Aorta (tissue), 5 donors: ENCODE results near the gene NGFR. TPM values are rescaled to one million over a fixed set of nuclear protein-coding genes. Genes with fewer than 3 reads are reported as not detected.

ENCODE experiments used
- ATAC-seq: fragments of 200-7000 bp; cut with Tn5 transposase; one replicate; pipeline ENCODE4 v1.9.1; 2022; ENCODE audit warnings: moderate library complexity; ENCODE audit not compliant: low FRiP score
- DNase-seq, 2 donors: peaks; one replicate each; pipeline ENCODE4 v3.0.0-alpha.2; 2020
- H3K27ac ChIP-seq, 2 donors: one replicate each; pipeline ENCODE4 v1.5.1; 2013; ENCODE audit warnings: low read length in 2 of 2, mild to moderate bottlenecking in 2 of 2, moderate library complexity in 2 of 2, control low read depth in 1 of 2, inconsistent platforms in 1 of 2, low read depth in 1 of 2
- H3K27me3 ChIP-seq, 2 donors: one replicate each; pipeline ENCODE4 v1.6.1; 2013; ENCODE audit warnings: control low read depth in 1 of 2, low read length in 1 of 2, mild to moderate bottlenecking in 1 of 2, moderate library complexity in 1 of 2; ENCODE audit not compliant: insufficient read depth in 2 of 2, control insufficient read depth in 1 of 2
- H3K36me3 ChIP-seq, 2 donors: one replicate each; pipeline ENCODE4 v1.6.1; 2013; ENCODE audit warnings: control low read depth in 1 of 2, low read length in 1 of 2, mild to moderate bottlenecking in 1 of 2; ENCODE audit not compliant: insufficient read depth in 2 of 2, control insufficient read depth in 1 of 2
- H3K4me1 ChIP-seq, 2 donors: one replicate each; pipeline ENCODE4 v1.6.1; 2013; ENCODE audit warnings: low read length in 2 of 2, control low read depth in 1 of 2, mild to moderate bottlenecking in 1 of 2, moderate library complexity in 1 of 2; ENCODE audit not compliant: insufficient read depth in 2 of 2, control insufficient read depth in 1 of 2
- H3K4me3 ChIP-seq, 2 donors: one replicate each; pipeline ENCODE4 v1.5.1; 2013; ENCODE audit warnings: low read length in 2 of 2, control low read depth in 1 of 2, mild to moderate bottlenecking in 1 of 2
- H3K9me3 ChIP-seq: one replicate; pipeline ENCODE4 v1.6.1; 2013; ENCODE audit warnings: mild to moderate bottlenecking, low read length; ENCODE audit not compliant: control insufficient read depth
- WGBS, 2 donors: extraction: QIAGEN DNeasy Blood & Tissue Kit; methylation state at CpG; one replicate each; pipeline ENCODE4 v1.1.7; 2013; 5-methylcytosine and 5-hydroxymethylcytosine counted together
- intact Hi-C, 2 donors: fragments of 100-400 bp; cut with DNase I; formaldehyde crosslinking; loops; one replicate each; pipeline versions ENCODE4 v1.14.2 to v1.15.0; 2022
- polyA plus RNA-seq, 2 donors: library from polyadenylated mRNA; stranded (reverse); fragments of 200-250 nt; gene quantifications; one replicate each; pipeline ENCODE4 v1.2.3, GENCODE V29; 2013
- total RNA-seq, 2 donors: library from RNA; stranded (reverse); fragmentation: NEBNext Ultra II Directional; extraction: Animal tissue kit (Norgen Biotek cat#: 25700); gene quantifications; one replicate each; pipeline ENCODE4 v1.2.1, GENCODE V29; 2021
- donor health status: healthy with polysubstance abuse.
- donor health status: Bipolar disorder and iron deficiency.
- donor health status: DM: no; HTN: no; CAD: no.
- donor health status: DM: no; HTN: no; CAD: no.
- donor health status: DM: yes; HTN: yes; CAD: no.

The NGFR gene
- total and polyA plus RNA-seq, 4 donors: 0.75 to 55.7 (median 19.1) TPM

GRCh38 chr17:49477709-49478108 is 17.4 kb upstream of the NGFR start:
- 40 to 48% methylated on average over 3 of the region's 3 CpGs for WGBS, 2 donors

GRCh38 chr17:49480836-49481615 is 14.1 kb upstream of the NGFR start:
- Histone ChIP-seq H3K27me3 (no peaks in the 10 kb centered on the region), H3K4me1 (no peaks in the 10 kb centered on the region), H3K9me3 (no peaks in the 10 kb centered on the region), H3K4me3 (no peak overlapping the region), H3K36me3 (no peaks in the 10 kb centered on the region), H3K27ac (no peak overlapping the region)
- no peak for DNase-seq
- ATAC-seq: no peak
- intact Hi-C loops: no loop called here
- WGBS, 2 donors: 76 to 79% methylated on average over 5 of the region's 5 CpGs

More at GRCh38 chr17:49477709-49478108, 17.4 kb upstream of the NGFR start:
- no peak for DNase-seq
- Histone ChIP-seq H3K4me1 (no peaks in the 10 kb centered on the region), H3K4me3 (no peak overlapping the region), H3K27ac (no peak overlapping the region), H3K36me3 (no peaks in the 10 kb centered on the region), H3K9me3 (no peaks in the 10 kb centered on the region), H3K27me3 (no peaks in the 10 kb centered on the region)
- intact Hi-C loops: no loop called here
- no peak for ATAC-seq

GRCh38 chr17:49482144-49482817 is 12.8 kb upstream of the NGFR start:
- H3K9me3 ChIP-seq: no peaks in the 10 kb centered on the region
- H3K27me3 ChIP-seq: no peaks in the 10 kb centered on the region
- H3K27ac ChIP-seq: no peak overlapping the region
- H3K4me3 ChIP-seq: no peak overlapping the region
- intact Hi-C loops: no loop called here
- WGBS, 2 donors: 70 to 73% methylated on average over 3 of the region's 3 CpGs
- no peak for DNase-seq
- ATAC-seq: no peak
- H3K36me3 ChIP-seq: no peaks in the 10 kb centered on the region
- H3K4me1 ChIP-seq: no peaks in the 10 kb centered on the region

- no peaks in the 10 kb centered on the region for H3K27me3 ChIP-seq
- intact Hi-C loops: no loop called here
- DNase-seq: no peak
- no peaks in the 10 kb centered on the region for H3K4me1 ChIP-seq
- no peaks in the 10 kb centered on the region for H3K36me3 ChIP-seq
- no peak for ATAC-seq
- 64 to 76% methylated on average over 9 of the region's 9 CpGs for WGBS, 2 donors
- H3K4me3 ChIP-seq: no peak overlapping the region
- no peak overlapping the region for H3K27ac ChIP-seq
- H3K9me3 ChIP-seq: no peaks in the 10 kb centered on the region
Observed at GRCh38 chr17:49483599-49484509, 11.2 kb upstream of the NGFR start.

GRCh38 chr17:49484588-49484987 is 10.5 kb upstream of the NGFR start:
- H3K27me3 ChIP-seq: no peaks in the 10 kb centered on the region
- H3K4me1 ChIP-seq: no peaks in the 10 kb centered on the region
- 40 to 42% methylated on average over 10 of the region's 10 CpGs for WGBS, 2 donors
- no peak overlapping the region for H3K4me3 ChIP-seq
- no peak overlapping the region for H3K27ac ChIP-seq
- intact Hi-C loops: no loop called here
- no peaks in the 10 kb centered on the region for H3K9me3 ChIP-seq
- no peak for DNase-seq
- ATAC-seq: no peak
- H3K36me3 ChIP-seq: no peaks in the 10 kb centered on the region

GRCh38 chr17:49486012-49486641 is 9.0 kb upstream of the NGFR start:
- no peaks in the 10 kb centered on the region for H3K9me3 ChIP-seq
- intact Hi-C loops: no loop called here
- H3K4me1 ChIP-seq: no peaks in the 10 kb centered on the region
- 39 to 48% methylated on average over 13 of the region's 13 CpGs for WGBS, 2 donors
- ATAC-seq (no peak), DNase-seq (no peak)
- no peaks in the 10 kb centered on the region for H3K27me3 ChIP-seq
- no peaks in the 10 kb centered on the region for H3K36me3 ChIP-seq
- H3K27ac ChIP-seq: no peak overlapping the region
- H3K4me3 ChIP-seq: no peak overlapping the region

GRCh38 chr17:49487183-49487582 is 7.9 kb upstream of the NGFR start:
- no peak for DNase-seq
- no peak overlapping the region for H3K4me3 ChIP-seq
- no peaks in the 10 kb centered on the region for H3K36me3 ChIP-seq
- H3K27me3 ChIP-seq: no peaks in the 10 kb centered on the region
- intact Hi-C loops: no loop called here
- H3K27ac ChIP-seq: no peak overlapping the region
- no peak for ATAC-seq
- 79 to 80% methylated on average over 8 of the region's 8 CpGs for WGBS, 2 donors
- no peaks in the 10 kb centered on the region for H3K9me3 ChIP-seq
- H3K4me1 ChIP-seq: no peaks in the 10 kb centered on the region

GRCh38 chr17:49488612-49489011 is 6.5 kb upstream of the NGFR start:
- Histone ChIP-seq H3K36me3 (no peaks in the 10 kb centered on the region), H3K4me1 (no peaks in the 10 kb centered on the region), H3K9me3 (no peaks in the 10 kb centered on the region), H3K27ac (no peak overlapping the region), H3K27me3 (no peaks in the 10 kb centered on the region), H3K4me3 (no peak overlapping the region)
- intact Hi-C loops: no loop called here
- DNase-seq: no peak
- no peak for ATAC-seq
- WGBS, 2 donors: 66 to 69% methylated on average over 8 of the region's 8 CpGs
